Measurements from ENCODE around the gene MRPS35.
A peak's percentile ranks its signal among the peaks of the same experiment; 100 is the strongest.

MRPS35 gene

DNA sequence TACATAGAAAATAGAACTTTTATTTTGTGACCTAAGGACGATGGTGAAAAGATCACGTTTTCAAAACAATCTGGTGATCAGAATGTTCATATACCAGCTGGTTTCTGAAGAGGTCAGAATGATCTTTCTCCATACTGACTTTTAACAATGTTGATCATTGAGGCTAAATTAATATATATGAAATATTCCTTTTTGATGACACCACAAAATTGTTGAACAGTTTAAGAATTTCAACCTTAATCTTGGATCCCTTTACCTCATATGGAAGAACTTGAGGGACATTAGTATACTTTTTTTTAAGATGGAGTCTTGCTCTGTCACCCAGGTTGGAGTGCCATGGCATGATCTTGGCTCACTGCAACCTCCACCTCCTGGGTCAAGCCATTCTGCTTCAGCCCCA lies 17.2 kb upstream of the MRPS35 start:
- Histone ChIP-seq H3K36me3 (replicated peaks) (no peaks in the 10 kb centered on the region), H3K4me3 (no peak overlapping the region), H3K9me3 (no peaks in the 10 kb centered on the region), H3K27me3 (ENCODE audit: low read depth) (no peaks in the 10 kb centered on the region), H3K4me1 (no peaks in the 10 kb centered on the region)
- DNase-seq (ENCODE audit: low spot score in 2 of 2), result no peak
- in situ Hi-C loops (cut with MboI; ENCODE audit: low sequenced_read_pairs), result no loop called here

DNA sequence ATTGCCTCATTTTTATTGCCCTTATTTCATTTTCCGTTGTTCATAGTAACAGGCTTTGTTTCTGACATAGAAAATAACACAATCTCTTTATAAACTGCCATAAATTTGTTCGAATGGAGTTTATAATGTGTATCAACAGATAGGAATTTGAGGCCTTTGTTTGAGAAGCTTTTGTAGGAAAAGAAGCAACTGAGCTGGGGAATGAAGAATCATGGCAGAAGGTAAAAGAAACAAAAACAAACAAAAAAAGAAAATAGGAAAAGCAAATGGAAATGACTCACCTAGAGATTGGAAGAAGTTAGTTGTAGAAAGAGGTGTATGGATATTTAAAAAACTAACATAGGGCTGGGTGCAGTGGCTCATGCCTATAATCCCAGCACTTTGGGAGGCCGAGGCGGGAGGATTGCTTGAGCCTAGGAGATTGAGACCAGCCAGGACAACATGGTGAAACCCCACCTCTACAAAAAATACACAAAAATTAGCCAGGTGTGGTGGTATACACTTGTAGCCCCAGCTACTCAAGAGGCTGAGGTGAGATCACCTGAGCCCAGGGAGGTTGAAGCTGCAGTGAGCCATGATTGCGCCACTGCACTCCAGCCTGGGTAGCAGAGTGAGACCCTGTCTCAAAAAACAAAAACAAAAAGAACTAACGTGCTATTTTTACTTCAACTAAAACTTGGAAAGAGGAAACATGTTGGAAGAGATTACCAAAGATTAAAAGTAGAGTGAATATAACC lies 14.9 kb upstream of the MRPS35 start:
- in situ Hi-C loops (cut with MboI; ENCODE audit: low sequenced_read_pairs), result no loop called here
- Histone ChIP-seq H3K27me3 (ENCODE audit: low read depth) (no peaks in the 10 kb centered on the region), H3K4me3 (no peak overlapping the region), H3K9me3 (no peaks in the 10 kb centered on the region), H3K36me3 (replicated peaks) (no peaks in the 10 kb centered on the region), H3K4me1 (no peaks in the 10 kb centered on the region)
- DNase-seq (ENCODE audit: low spot score in 2 of 2), result no peak

DNA sequence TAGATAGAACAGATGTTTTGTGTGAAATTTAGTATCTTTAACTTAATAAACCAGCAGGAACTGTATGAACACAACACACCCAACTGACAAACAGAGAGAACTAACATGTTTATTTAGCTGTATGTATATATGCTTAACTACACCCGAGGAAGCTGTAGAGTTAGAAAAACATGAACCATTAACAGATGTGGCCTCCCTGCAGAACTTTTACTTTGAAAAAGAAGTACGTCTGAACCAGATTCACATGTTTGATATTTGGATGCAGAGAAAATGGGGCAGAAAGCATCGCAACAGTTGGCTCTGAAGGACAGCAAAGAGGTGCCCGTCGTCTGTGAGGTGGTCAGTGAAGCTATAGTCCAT lies 14.4 kb upstream of the MRPS35 start, which contains the start of gene REP15:
REP15 (plus strand) TSS at position 155 of the 360 bp plus-strand sequence; CDS start at position 271, 116 bp downstream.
- no peak for DNase-seq (ENCODE audit: low spot score in 2 of 2)
- H3K4me3 ChIP-seq, result no peak within 1 kb of the TSS
- in situ Hi-C loops (cut with MboI; ENCODE audit: low sequenced_read_pairs), result no loop called here

DNA sequence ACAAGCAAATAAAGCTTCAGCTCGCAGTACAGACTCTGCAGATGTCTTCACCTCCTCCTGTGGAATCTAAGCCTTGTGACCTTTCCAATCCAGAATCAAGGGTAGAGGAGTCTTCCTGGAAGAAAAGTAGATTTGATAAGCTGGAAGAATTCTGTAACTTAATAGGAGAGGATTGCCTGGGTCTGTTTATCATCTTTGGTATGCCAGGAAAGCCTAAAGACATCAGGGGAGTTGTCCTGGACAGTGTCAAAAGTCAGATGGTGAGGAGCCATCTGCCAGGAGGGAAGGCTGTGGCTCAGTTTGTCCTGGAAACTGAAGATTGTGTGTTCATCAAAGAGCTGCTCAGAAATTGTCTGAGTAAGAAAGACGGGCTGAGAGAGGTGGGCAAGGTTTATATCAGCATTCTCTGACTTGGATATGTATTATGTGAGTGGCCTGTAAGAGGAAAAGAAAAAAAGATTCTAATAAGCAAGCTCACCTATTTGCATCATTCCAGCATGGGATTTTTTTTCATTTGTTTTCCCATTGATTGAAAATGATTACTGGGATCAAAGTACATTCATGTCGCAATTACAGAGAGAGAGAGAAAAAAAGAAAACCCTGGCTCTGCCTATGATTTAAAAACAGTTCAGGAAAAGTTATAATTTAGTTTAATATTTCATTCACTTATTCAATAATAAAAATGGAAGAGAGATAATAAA lies 13.6 kb upstream of the MRPS35 start:
- Histone ChIP-seq H3K36me3 (replicated peaks) (no peaks in the 10 kb centered on the region), H3K4me1 (no peaks in the 10 kb centered on the region), H3K27me3 (ENCODE audit: low read depth) (no peaks in the 10 kb centered on the region), H3K9me3 (no peaks in the 10 kb centered on the region), H3K4me3 (no peak overlapping the region)
- in situ Hi-C loops (cut with MboI; ENCODE audit: low sequenced_read_pairs), result no loop called here
- DNase-seq (ENCODE audit: low spot score in 2 of 2), result no peak

More for the DNA sequence above, 14.4 kb upstream of the MRPS35 start, which contains the start of gene REP15:
- H3K9me3 ChIP-seq, result no peaks in the 10 kb centered on the region
- no peaks in the 10 kb centered on the region for H3K27me3 ChIP-seq (ENCODE audit: low read depth)
- no peaks in the 10 kb centered on the region for H3K36me3 ChIP-seq (replicated peaks)
- no peaks in the 10 kb centered on the region for H3K4me1 ChIP-seq

DNA sequence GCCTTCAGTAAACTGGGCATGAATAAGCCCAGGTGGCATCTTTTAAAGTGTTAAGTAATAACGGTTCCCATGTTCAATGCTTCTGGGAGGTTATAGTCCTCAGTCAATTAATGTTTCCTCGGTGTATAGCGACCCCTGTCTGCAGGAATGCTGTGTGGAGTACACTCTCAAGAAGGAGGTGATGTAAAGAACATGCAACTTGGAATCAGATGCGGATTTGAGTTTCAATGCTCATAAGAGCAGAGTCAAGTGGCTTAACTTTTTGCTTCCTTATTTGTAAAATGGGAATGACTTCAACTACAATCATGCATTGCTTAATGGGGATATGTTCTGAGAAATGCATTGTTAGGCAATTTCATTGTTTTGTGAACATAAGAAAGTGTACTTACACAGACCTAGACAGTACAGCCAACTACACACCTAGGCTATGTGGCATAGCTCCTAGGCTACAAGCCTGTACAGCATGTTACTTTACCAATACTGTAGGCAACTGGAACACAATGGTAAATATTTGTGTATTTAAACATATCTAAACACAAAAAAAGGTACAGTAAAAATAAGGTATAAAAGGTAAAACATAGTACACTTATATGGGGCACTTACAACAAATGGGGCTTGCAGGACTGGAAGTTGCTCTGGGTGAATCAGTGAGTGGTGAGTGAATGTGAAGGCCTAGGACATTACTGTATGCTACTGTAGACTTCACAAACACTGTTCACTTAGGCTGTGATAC lies 6.7 kb upstream of the MRPS35 start:
- in situ Hi-C loops (cut with MboI; ENCODE audit: low sequenced_read_pairs), result no loop called here
- Histone ChIP-seq H3K4me3 (no peak overlapping the region), H3K4me1 (peaks cover 4% of the 10 kb centered on the region; the same call in 1 of the 2 replicates), H3K27me3 (ENCODE audit: low read depth) (no peaks in the 10 kb centered on the region), H3K36me3 (replicated peaks) (no peaks in the 10 kb centered on the region), H3K9me3 (no peaks in the 10 kb centered on the region)
- peak; percentile 75 to 91 for DNase-seq (ENCODE audit: low spot score in 2 of 2)

DNA sequence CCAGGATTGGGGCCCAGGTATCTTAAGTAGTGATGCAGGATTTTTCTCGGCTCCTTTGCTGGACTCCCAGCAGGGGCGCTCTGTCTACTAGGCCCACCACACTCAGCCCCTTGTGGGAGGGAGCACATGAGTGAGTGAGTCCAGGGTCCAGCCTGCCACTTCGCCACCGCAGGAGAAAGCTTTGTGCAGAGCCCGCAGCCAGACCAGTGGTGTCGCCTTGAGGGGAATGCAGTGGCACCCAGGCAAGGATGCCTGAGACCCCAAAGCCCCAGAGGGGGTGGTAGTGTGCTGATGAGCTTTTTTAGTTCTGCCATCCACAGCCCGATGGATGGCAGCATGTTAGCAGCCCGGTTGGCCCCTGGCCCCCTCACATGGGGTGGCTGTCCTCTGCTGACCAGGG lies 5.4 kb upstream of the MRPS35 start:
- in situ Hi-C loops (cut with MboI; ENCODE audit: low sequenced_read_pairs), result no loop called here
- peaks cover 8% of the 10 kb centered on the region for H3K4me1 ChIP-seq
- DNase-seq (ENCODE audit: low spot score in 2 of 2), result peak in 1 of 2 experiments; percentile 42
- H3K36me3 ChIP-seq (replicated peaks), result no peaks in the 10 kb centered on the region
- no peak overlapping the region for H3K4me3 ChIP-seq
- no peaks in the 10 kb centered on the region for H3K9me3 ChIP-seq
- H3K27me3 ChIP-seq (ENCODE audit: low read depth), result no peaks in the 10 kb centered on the region

DNA sequence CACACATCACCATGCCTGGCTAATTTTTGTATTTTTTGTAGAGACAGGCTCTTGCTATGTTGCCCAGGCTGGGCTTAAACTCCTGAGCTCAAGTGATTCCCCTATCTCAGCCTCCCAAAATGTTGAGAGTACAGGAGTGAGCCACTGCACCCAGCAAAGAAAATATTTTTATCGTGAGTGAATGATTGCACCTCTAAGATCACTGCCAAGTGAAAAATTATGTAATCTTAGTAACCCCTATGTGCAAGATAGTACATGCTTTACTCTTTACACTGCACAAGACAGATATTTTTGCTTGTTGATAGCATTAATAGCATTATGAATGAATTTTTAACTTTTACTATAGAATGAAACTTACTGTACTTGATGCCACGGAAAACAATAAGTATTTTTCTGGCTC lies 3.4 kb upstream of the MRPS35 start:
- in situ Hi-C loops (cut with MboI; ENCODE audit: low sequenced_read_pairs), result no loop called here
- H3K9me3 ChIP-seq, result no peaks in the 10 kb centered on the region

DNA sequence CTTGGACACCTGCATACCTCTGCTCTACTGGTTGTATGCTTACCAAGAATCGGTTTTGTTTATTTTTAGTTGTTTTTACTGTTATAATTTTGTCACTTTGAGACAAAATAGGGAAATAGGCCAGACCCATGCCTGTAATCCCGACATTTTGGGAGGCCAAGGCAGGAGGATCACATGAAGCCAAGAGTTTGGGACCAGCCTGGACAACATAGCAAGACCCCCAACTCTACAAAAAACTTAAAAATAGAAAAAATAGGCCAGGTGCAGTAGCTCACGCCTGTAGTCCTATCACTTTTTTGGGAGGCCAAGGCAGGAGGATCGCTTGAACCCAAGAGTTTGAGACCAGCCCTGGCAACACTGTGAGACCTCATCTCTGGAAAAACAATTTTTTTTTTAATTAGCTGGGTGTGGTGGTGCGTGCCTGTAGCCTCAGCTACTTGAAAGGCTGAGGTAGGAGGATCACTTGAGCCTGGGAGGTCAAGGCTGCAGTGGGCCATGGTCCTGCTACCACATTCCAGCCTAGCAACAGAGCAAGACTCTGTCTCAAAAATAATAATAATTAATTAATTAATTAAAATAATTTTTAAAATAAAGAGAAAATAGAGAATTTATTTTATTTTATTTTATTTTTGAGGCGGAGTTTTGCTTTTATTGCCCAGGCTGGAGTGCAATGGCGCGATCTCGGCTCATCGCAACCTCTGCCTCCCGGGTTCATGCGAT lies 1.3 kb upstream of the MRPS35 start:
- Histone ChIP-seq H3K36me3 (replicated peaks) (no peaks in the 10 kb centered on the region; the same call in 1 of the 2 replicates), H3K4me3 (no peak overlapping the region), H3K9me3 (no peaks in the 10 kb centered on the region), H3K4me1 (peaks cover 8% of the 10 kb centered on the region), H3K27me3 (ENCODE audit: low read depth) (no peaks in the 10 kb centered on the region)
- in situ Hi-C loops (cut with MboI; ENCODE audit: low sequenced_read_pairs), result no loop called here
- no peak for DNase-seq (ENCODE audit: low spot score in 2 of 2)

More for the DNA sequence above, 3.4 kb upstream of the MRPS35 start:
- Histone ChIP-seq H3K4me3 (no peak overlapping the region), H3K36me3 (replicated peaks) (no peaks in the 10 kb centered on the region; the same call in 1 of the 2 replicates), H3K27me3 (ENCODE audit: low read depth) (no peaks in the 10 kb centered on the region), H3K4me1 (peaks cover 12% of the 10 kb centered on the region)
- DNase-seq (ENCODE audit: low spot score in 2 of 2), result no peak

DNA sequence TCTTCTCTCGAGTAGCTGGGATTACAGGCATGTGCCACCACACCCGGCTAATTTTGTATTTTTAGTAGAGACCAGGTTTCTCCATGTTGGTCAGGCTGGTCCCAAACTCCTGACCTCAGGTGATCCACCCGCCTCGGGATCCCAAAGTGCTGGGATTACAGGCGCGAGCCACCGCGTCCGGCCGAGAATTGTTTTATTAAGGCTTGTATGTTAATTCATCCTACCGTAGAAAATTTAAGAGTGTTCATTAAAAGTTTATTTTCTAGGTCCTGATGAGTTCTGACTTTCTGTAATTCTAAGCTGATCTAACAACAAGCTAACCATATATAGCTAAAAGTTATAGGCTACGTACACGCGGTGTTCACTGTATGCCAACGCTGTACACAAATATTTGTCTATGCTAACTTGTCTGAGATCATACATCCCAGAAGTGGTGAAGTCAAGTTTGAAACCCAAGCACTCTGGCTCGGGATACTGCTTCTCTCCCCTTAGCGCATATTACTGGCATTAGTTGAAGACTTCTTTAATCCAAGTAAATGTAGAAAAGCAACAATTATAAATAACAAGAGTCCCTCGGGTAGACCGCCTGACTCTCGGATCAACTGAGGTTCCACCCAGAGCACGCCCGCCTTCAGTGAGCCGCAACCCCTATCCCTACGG lies 570 bp upstream of the MRPS35 start:
- peak in 1 of 2 experiments; percentile 26 for DNase-seq (ENCODE audit: low spot score in 2 of 2)
- Histone ChIP-seq H3K27me3 (ENCODE audit: low read depth) (no peaks in the 10 kb centered on the region), H3K4me3 (peak overlapping the region; percentile 85), H3K36me3 (replicated peaks) (no peaks in the 10 kb centered on the region; the same call in 1 of the 2 replicates), H3K4me1 (peaks cover 8% of the 10 kb centered on the region), H3K9me3 (no peaks in the 10 kb centered on the region)
- in situ Hi-C loops (cut with MboI; ENCODE audit: low sequenced_read_pairs), result no loop called here

DNA sequence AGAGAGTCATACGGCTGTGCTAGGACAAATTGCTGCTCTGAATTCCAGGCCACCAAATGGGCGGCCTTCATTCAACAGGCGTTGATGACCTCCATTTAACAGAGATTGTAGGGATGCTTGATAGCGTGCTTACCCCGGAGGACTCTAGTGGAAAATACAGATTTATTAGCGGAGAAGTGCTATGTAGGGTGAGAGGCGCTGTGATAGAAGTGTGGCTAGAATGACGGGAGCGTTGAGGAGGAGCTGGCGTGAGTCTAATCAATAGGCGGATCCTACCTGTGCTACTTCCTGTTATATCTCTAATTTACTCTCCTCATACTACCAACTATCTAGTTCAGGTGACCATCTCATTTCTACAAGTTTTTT lies 668 bp downstream of the MRPS35 start:
- Histone ChIP-seq H3K9me3 (no peaks in the 10 kb centered on the region), H3K36me3 (replicated peaks) (peaks cover 11% of the 10 kb centered on the region), H3K27me3 (ENCODE audit: low read depth) (no peaks in the 10 kb centered on the region), H3K4me3 (peak overlapping the region; percentile 85), H3K4me1 (peaks cover 8% of the 10 kb centered on the region)
- in situ Hi-C loops (cut with MboI; ENCODE audit: low sequenced_read_pairs), result no loop called here
- peak; percentile 36 to 42 for DNase-seq (ENCODE audit: low spot score in 2 of 2)

DNA sequence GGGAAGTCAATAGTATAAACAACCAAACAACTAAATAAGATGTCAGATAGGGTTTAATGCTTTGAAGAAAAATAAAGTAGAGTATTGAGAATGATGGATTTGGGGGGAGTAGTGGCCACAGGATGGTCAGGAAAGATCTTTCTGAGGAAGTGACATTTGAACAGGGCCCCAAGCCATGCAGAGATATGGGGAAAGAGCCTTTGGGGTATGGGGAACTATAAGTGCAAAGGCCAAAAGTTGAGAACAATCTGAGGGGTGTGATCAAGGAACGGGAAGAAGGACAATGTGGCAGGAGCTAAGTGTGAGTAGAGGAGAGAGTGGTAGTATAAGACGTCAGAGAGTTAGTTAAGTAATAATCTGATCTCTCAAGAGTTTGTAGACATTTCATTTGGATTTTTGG lies 1.3 kb downstream of the MRPS35 start:
- in situ Hi-C loops (cut with MboI; ENCODE audit: low sequenced_read_pairs), result no loop called here
- DNase-seq (ENCODE audit: low spot score in 2 of 2), result no peak
- Histone ChIP-seq H3K9me3 (no peaks in the 10 kb centered on the region), H3K4me1 (peaks cover 8% of the 10 kb centered on the region), H3K36me3 (replicated peaks) (peaks cover 15% of the 10 kb centered on the region), H3K27me3 (ENCODE audit: low read depth) (no peaks in the 10 kb centered on the region), H3K4me3 (no peak overlapping the region)

DNA sequence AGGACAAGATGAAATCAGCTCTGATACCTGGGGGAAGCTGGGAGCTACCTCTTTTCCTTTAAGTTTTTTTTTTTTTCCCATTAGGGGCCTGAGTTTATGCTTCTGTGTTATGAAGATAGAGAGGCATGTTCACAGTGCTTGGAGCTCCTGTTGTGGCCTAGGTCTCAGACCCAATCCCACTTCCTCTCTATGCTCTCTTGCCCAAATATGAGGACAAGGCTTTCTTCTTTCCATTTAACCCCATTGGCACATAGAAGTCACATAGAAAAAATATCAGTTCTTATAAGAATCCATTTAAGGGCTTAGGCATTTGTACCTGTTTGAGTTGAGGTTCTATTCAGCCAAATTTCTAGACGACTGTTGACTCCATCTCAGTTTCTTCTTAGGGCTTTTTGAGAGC lies 12.6 kb downstream of the MRPS35 start:
- Histone ChIP-seq H3K36me3 (replicated peaks) (peaks cover 33% of the 10 kb centered on the region), H3K9me3 (no peaks in the 10 kb centered on the region)
- in situ Hi-C loops (cut with MboI; ENCODE audit: low sequenced_read_pairs), result no loop called here

DNA sequence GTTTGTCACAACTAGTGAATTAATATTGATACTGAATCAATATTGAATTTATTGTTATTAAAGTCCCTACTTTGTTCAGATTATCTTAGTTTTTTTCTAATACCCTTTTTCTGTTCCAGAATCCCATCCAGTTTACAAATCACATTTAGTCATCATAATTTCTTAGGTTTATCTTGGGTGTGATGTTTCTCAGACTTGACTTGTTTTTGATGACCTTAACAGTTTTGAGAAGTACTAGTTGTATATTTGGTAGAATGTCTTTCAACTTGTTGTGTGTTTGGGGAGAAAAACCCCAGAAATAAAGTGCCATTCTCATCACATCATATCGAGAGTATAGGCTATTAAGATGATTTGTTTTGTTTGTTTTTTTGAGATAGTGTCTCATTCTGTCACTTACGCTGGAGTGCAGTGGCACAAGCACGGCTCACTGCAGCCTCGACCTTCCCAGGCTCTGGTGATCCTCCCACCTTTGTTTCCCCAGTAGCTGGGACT lies 19.5 kb downstream of the MRPS35 start:
- H3K4me3 ChIP-seq, result no peak overlapping the region
- no peaks in the 10 kb centered on the region for H3K9me3 ChIP-seq
- H3K36me3 ChIP-seq (replicated peaks), result peaks cover 20% of the 10 kb centered on the region
- in situ Hi-C loops (cut with MboI; ENCODE audit: low sequenced_read_pairs), result loop anchor here (10.0 kb wide), 1 partner anchor 215 kb away; no protein-coding TSS in a partner anchor
- 0 out of 2 replicates have a peak, but pooled peaks cover 3% of the 10 kb centered on the region for H3K4me1 ChIP-seq
- no peak for DNase-seq (ENCODE audit: low spot score in 2 of 2)
- H3K27me3 ChIP-seq (ENCODE audit: low read depth), result no peaks in the 10 kb centered on the region

More for the DNA sequence above, 12.6 kb downstream of the MRPS35 start:
- Histone ChIP-seq H3K4me1 (no peaks in the 10 kb centered on the region), H3K27me3 (ENCODE audit: low read depth) (no peaks in the 10 kb centered on the region), H3K4me3 (no peak overlapping the region)
- no peak for DNase-seq (ENCODE audit: low spot score in 2 of 2)
